GM19099 (cell line): ENCODE measurements around the gene CALML6.

Experiments
- POLR2A ChIP-seq: IDR thresholded peaks from 3 replicates; pipeline ENCODE4 v1.6.1; 2011; ENCODE audit warnings: low read depth; ENCODE audit not compliant: insufficient read length; ENCODE audit errors: extremely low read depth

CALML6 gene

GRCh38 chr1:1917304-1917976 is 2.4 kb downstream of the CALML6 start:
- no peak for TF ChIP-seq POLR2A

GRCh38 chr1:1917995-1918900 is 3.2 kb downstream of the CALML6 start:
- TF ChIP-seq POLR2A = no peak

DNA sequence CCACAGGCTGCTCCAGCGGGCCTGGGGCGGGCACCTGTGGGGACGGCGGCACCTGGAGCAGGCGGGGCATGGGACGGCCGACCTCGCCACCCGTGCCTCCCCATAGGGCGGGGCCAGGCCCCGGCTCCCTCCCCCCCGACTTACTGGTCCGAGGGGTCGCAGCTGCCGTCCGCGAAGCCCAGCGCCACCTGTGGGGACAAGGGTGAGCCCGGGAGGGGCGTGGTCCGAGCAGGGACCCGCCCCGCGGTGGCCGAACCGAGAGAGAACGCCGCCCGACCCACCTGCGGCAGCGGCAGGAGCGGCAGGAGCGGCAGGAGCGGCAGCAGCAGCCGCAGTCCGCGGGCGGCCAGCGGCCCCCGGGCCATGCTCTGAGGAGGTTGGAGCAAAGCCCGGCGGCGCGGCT is 3.8 kb downstream of the CALML6 start, which contains the start of gene TMEM52:
TSS of gene TMEM52 (minus strand) at position 379 of the 403 bp plus-strand sequence. CDS start at position 365, 14 bp downstream.
- peak; percentile 23 for TF ChIP-seq POLR2A

- peak; percentile 10 for TF ChIP-seq POLR2A
Measured at GRCh38 chr1:1919304-1920056, 4.4 kb downstream of the CALML6 start.

- no peak for TF ChIP-seq POLR2A
Measured at GRCh38 chr1:1920057-1920607, 5.1 kb downstream of the CALML6 start.

DNA sequence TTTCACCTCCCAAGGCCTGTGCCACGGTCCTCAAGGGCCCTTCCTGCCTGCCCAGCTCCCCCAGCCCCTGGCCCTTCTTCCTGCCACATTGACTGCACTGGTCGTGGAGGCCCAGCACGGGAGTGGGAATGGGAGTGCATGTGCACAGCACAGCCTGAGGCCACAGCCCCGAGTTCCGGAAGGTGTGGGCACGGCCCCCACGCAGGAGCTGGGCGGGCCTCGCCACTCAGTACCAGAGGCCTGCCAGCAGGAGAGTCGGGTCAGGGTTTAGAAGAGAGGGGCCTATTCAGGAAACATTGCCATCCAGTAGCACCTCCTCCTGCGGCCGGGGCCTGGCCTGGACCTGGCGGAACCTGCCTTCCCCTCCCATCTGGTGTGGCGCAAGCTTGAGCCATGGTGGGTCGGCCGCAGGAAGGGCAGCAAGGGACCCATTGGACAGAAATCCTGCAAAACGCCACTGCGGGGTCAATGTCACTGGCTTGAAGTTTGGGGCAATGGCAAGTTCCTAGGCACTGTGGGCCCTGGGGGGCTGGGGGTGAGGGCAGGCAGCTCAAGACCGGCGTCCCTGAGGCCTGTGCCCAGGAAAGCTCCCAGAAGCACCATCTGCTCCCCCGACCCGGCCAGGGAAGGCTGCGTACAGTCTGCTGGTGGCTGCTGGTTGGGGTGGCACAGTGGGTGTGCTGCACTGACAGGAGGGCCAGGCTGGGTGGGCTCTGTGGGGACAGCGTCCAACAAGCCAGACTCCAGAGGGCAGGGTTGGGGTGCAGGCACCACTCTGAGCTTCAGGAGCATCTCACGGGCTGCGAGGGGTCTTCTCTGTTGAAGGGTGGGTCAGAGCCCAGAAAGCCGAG is 5.8 kb downstream of the CALML6 start:
- no peak for TF ChIP-seq POLR2A

DNA sequence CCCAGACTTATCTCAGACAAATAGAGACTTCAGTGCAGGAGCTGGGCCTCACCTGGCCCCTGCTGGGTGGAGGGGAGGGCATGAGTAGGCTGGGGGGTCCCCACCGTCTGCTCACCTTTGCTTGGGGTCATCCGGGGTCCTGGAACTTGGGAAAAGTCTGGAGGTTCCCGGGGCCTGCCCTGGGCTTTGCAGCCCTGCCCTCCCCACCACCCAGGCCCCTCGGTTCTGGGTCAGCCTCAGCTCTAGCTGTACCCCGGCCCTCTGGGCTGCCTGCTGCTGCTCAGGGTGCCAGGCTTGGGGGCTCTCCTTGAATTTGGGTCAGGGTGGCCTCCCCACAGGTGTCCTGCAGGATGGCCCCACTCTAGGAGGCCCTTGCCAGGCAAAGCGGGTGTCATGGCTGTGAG is 6.4 kb downstream of the CALML6 start:
- TF ChIP-seq POLR2A = no peak

DNA sequence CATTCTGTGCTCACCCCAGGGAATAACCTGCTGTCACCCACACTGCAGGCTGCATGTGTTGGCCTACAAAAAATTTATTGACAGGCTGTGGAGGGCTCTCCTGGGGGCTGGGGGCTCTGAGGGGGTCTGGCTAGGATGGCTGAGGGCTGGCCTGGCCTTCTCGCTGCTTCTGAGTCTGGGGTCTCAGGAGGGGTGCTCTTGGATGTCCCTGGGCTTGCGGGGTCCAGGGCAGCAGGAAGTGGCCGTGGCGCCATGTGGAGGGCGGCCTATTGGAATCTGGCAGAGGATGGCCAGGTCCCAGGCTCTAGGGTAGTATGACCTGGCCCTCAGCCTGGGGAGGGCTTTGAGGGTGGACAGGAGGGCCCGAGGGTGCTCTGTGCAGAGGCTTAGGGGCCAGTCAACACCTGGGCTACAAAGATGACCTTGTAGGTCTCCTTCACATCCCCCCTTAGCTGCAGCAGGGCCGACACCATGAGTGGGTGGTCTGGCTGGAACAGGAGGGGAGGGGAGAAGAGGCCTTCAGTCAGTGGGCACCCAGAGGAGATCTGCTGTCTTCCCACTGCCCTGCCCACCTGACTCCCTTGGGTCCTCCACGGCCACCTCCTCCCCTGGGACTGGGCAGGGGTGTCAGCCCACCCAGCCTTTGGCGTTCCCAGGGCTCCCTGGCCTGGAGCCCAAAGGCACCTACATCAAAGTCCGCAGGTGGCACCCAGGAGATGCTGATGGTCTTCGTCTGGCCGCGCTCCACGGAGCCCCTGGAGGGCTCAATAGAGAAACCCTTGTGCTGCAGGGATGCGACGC is 7.0 kb downstream of the CALML6 start:
- TF ChIP-seq POLR2A = no peak

- TF ChIP-seq POLR2A = no peak
Measured at GRCh38 chr1:1922702-1922955, 7.6 kb downstream of the CALML6 start.

GRCh38 chr1:1922956-1923833 is 8.1 kb downstream of the CALML6 start:
- TF ChIP-seq POLR2A = no peak

- TF ChIP-seq POLR2A = no peak
Measured at GRCh38 chr1:1924386-1924785, 9.3 kb downstream of the CALML6 start.

DNA sequence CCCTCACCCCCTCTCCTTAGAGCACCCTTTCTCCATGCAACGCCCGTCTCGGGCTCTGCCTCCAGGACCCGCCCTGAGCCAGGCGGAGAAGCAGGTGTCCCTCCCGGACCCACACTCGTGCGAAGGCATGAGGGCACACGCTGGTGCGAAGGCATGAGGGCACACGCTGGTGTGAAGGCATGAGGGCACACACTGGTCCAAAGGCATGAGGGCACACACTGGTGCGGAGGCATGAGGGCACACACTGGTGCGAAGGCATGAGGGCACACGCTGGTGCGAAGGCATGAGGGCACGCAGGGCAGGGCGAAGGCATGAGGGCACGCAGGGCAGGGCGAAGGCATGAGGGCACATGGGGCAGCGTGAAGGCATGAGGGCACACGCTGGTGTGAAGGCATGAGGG is 9.8 kb downstream of the CALML6 start:
- TF ChIP-seq POLR2A = no peak
